ENCODE measurements around the gene RAB34.
"Not testable (repeated sequence)": the region's sequence is repeated elsewhere in the genome, so short reads cannot be mapped to it uniquely, and the experiment has no call there.

RAB34 gene

DNA sequence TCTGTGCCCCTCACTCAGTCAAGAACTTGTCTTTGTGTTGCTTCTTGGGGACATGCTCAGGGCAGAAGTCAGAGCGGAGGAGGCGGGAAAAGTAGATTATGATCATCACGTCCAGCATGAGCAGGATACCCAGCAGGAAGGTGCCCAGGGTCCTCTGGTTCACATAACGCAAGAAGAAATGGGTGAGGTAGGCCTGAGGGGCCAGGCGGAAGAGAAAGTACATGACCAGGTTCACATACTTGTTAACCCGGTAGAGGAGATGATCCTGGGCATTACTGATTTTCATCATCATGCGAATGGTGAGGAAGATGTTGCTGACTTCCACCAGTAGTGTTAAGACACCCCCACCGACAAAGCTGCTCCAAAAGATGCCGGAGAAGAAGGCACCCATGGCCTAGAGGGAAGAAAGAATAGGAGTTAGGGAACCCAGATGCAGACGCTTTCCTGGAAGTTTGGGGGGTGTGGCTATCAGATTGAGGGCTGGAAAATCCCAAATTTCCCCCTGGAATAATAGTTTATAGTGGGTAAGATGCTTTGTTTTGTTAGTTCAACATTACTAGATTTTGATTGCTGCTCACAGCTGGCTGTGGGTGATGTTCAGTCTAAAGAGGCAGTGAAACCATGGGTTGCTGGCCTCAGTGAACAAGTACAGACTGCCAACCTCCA is 7.0 kb upstream of the RAB34 start:
- peak overlapping the region; percentile 80 for H3K4me3 ChIP-seq (ENCODE audit: low read depth, low read length)
- no peaks in the 10 kb centered on the region for H3K9me3 ChIP-seq (ENCODE audit: control insufficient read depth, insufficient read depth, low read length)
- H3K9ac ChIP-seq (ENCODE audit: low read depth, low read length) = peak overlapping the region; percentile 96
- H3K36me3 ChIP-seq (ENCODE audit: control insufficient read depth, insufficient read depth, low read length) = peaks cover 45% of the 10 kb centered on the region
- peak overlapping the region; percentile 99 for H3K27ac ChIP-seq (ENCODE audit: low read depth, low read length)
- peaks cover 27% of the 10 kb centered on the region for H3K4me1 ChIP-seq (ENCODE audit: control insufficient read depth, insufficient read depth, low read length)
- no peaks in the 10 kb centered on the region for H3K27me3 ChIP-seq (ENCODE audit: control insufficient read depth, insufficient read depth, low read length)

DNA sequence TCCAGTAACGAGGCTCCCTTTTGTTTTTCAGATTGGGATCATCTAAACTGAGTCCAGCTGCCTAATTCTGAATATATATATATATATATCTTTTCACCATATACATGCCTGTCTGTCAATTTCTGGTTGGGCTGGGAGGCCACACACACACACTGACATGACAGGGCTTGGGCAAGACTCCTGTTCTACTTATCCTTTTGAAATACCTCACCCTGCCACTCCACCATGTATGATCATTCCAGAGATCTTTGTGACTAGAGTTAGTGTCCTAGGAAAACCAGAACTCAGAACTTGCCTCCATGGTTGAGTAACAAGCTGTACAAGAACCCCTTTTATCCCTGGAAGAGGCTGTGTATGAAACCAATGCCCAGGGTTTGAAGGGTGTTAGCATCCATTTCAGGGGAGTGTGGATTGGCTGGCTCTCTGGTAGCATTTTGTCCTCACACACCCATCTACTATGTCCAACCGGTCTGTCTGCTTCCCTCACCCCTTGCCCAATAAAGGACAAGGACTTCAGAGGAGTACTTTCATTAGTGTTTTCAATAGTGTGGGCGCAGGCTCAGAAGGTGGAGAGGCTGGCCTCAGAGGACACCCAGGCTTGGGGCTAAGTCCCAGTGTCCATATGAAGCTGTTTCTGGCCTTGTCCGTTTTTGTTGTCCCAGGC is 6.3 kb upstream of the RAB34 start:
- H3K36me3 ChIP-seq (ENCODE audit: control insufficient read depth, insufficient read depth, low read length) = peaks cover 45% of the 10 kb centered on the region
- peak overlapping the region; percentile 99 for H3K27ac ChIP-seq (ENCODE audit: low read depth, low read length)
- not testable (repeated sequence) for H3K27me3 ChIP-seq (ENCODE audit: control insufficient read depth, insufficient read depth, low read length); H3K9me3 ChIP-seq (ENCODE audit: control insufficient read depth, insufficient read depth, low read length)
- peaks cover 27% of the 10 kb centered on the region for H3K4me1 ChIP-seq (ENCODE audit: control insufficient read depth, insufficient read depth, low read length)
- peak overlapping the region; percentile 80; the same call in 1 of the 2 replicates for H3K4me3 ChIP-seq (ENCODE audit: low read depth, low read length)
- H3K9ac ChIP-seq (ENCODE audit: low read depth, low read length) = 0 out of 2 replicates have a peak overlapping the region, but pooled peaks have one; percentile 96

DNA sequence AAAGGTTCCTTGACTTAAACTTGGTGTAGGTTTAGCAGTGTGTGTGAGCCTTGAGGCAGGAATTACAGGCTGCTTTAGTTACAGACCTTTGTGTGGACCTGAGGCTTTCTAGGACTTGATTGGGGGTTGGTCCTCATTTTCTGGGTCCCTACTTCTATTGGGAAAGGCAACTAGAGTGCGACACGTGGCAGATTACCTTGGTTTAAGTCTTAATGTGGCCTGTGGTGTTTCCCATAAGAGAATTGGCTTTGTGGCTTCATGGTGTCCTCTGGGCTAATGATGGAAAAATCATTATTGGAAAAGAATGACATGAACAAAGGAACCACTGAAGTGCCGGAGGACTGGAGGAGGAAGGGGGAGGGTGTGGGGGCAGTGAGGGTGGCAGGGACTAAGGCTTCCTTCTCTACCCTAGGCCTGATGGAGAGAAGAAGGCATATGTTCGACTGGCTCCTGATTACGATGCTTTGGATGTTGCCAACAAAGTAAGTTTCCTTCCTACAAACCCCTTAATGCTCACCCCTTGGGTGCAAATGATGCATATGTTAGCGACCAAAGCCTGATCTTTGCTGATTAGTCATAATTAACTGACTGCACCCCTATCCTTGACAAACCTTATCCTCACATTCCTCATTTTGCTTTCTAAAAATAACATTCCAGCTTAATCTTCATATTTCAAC is 5.6 kb upstream of the RAB34 start:
- Histone ChIP-seq H3K9me3 (ENCODE audit: control insufficient read depth, insufficient read depth, low read length) (no peaks in the 10 kb centered on the region), H3K9ac (ENCODE audit: low read depth, low read length) (no peak overlapping the region), H3K27ac (ENCODE audit: low read depth, low read length) (peak overlapping the region; percentile 4), H3K36me3 (ENCODE audit: control insufficient read depth, insufficient read depth, low read length) (peaks cover 45% of the 10 kb centered on the region), H3K27me3 (ENCODE audit: control insufficient read depth, insufficient read depth, low read length) (no peaks in the 10 kb centered on the region), H3K4me3 (ENCODE audit: low read depth, low read length) (peak overlapping the region; percentile 22; the same call in 1 of the 2 replicates), H3K4me1 (ENCODE audit: control insufficient read depth, insufficient read depth, low read length) (peaks cover 31% of the 10 kb centered on the region)

DNA sequence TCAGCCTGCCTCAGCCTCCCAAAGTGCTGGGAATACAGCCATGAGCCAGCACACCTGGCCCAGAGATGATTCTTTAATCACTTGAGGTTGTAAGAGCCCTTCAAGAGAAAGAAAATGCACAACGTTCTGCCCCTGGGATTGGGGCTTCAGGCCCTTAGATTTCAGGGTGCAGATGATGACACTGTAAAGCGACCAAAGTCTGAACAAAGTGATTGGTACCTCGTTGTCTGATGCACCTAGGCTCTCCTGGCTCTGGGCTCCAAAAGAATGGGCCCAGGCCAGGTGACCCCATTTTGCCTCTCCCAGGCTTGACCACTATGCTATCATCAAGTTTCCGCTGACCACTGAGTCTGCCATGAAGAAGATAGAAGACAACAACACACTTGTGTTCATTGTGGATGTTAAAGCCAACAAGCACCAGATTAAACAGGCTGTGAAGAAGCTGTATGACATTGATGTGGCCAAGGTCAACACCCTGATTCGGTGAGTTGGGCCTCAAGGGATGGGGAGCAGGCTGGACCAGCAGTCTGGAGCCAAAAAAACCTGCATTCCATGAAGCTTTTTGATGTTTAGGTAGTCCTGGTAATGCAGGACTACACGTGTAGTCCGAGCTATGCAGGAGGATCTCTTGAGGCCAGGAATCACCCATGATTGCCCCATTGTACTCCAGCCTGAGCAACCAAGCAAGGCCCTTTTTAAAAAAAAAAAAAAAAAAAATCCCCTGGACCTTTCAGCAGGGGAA is 4.9 kb upstream of the RAB34 start:
- Histone ChIP-seq H3K27me3 (ENCODE audit: control insufficient read depth, insufficient read depth, low read length) (no peaks in the 10 kb centered on the region), H3K9me3 (ENCODE audit: control insufficient read depth, insufficient read depth, low read length) (no peaks in the 10 kb centered on the region), H3K36me3 (ENCODE audit: control insufficient read depth, insufficient read depth, low read length) (peaks cover 45% of the 10 kb centered on the region), H3K4me1 (ENCODE audit: control insufficient read depth, insufficient read depth, low read length) (peaks cover 31% of the 10 kb centered on the region), H3K9ac (ENCODE audit: low read depth, low read length) (no peak overlapping the region), H3K4me3 (ENCODE audit: low read depth, low read length) (peak overlapping the region; percentile 22), H3K27ac (ENCODE audit: low read depth, low read length) (peak overlapping the region; percentile 46)

DNA sequence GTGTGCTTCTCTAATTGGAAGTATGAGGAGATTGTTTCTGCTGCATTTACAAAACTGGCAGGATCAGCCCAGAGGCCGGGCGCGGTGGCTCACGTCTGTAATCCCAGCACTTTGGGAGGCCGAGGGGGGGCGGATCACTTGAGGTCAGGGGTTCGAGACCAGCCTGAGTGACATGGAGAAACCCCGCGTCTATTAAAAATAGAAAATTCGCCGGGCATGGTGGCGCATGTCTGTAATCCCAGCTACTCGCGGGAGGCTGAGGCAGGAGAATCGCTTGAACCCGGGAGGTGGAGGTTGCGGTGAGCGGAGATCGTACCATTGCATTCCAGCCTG is 3.3 kb upstream of the RAB34 start:
- not testable (repeated sequence) for H3K27me3 ChIP-seq (ENCODE audit: control insufficient read depth, insufficient read depth, low read length); H3K9me3 ChIP-seq (ENCODE audit: control insufficient read depth, insufficient read depth, low read length)
- peaks cover 48% of the 10 kb centered on the region for H3K36me3 ChIP-seq (ENCODE audit: control insufficient read depth, insufficient read depth, low read length)
- peak overlapping the region; percentile 85 for H3K4me3 ChIP-seq (ENCODE audit: low read depth, low read length)
- peak overlapping the region; percentile 98 for H3K27ac ChIP-seq (ENCODE audit: low read depth, low read length)
- peaks cover 31% of the 10 kb centered on the region for H3K4me1 ChIP-seq (ENCODE audit: control insufficient read depth, insufficient read depth, low read length)
- peak overlapping the region; percentile 94 for H3K9ac ChIP-seq (ENCODE audit: low read depth, low read length)

DNA sequence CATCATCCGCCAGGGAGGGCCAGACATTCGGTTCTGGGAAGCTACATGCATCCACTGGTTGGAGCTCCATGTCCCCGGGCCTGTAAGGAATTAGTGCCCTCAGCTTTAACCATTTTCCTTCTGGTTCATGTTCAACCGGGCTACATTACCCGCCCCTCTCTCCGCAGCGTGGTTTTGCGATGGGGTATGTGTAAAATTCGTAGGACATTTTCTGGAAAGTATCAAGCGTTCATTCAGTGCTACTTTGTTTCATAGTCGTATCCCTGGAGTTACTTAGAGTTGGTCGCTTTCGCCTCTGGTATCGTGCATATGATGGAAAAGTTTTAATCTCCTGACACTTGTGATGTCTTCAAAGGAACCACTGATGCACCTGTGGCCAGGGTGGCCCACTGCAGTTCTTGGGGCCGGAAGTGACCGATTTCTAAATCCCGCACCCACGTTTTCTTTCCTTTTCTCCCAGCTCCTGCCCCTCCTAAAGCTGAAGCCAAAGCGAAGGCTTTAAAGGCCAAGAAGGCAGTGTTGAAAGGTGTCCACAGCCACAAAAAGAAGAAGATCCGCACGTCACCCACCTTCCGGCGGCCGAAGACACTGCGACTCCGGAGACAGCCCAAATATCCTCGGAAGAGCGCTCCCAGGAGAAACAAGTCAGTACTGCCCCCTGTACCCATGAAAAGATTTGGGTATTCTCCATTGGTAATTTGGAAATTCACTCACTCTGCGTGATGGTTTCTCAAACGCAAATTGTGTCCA is 2.8 kb upstream of the RAB34 start:
- H3K9ac ChIP-seq (ENCODE audit: low read depth, low read length) = peak overlapping the region; percentile 94
- H3K9me3 ChIP-seq (ENCODE audit: control insufficient read depth, insufficient read depth, low read length) = no peaks in the 10 kb centered on the region
- H3K27me3 ChIP-seq (ENCODE audit: control insufficient read depth, insufficient read depth, low read length) = no peaks in the 10 kb centered on the region
- peaks cover 31% of the 10 kb centered on the region for H3K4me1 ChIP-seq (ENCODE audit: control insufficient read depth, insufficient read depth, low read length)
- peak overlapping the region; percentile 98 for H3K27ac ChIP-seq (ENCODE audit: low read depth, low read length)
- H3K36me3 ChIP-seq (ENCODE audit: control insufficient read depth, insufficient read depth, low read length) = peaks cover 53% of the 10 kb centered on the region
- peak overlapping the region; percentile 85 for H3K4me3 ChIP-seq (ENCODE audit: low read depth, low read length)

DNA sequence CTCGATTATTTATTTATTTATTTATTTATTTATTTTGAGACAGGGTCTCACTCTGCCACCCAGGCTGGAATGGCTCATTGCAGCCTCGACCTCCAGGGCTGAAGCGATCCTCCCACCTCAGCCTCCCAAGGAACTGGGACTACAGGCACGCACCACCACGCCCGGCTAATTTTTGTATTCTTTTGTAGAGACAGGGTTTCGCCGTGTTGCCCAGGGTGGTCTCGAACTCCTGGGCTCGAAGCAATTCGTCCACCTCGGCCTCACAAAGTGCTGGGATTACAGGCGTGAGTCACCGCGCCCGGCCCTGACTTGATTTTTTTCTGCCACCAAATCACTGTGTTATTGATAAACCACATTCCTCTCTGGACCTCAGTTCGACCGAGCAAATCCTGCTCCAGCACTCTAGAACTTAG is 1.4 kb upstream of the RAB34 start:
- no peaks in the 10 kb centered on the region for H3K27me3 ChIP-seq (ENCODE audit: control insufficient read depth, insufficient read depth, low read length)
- peaks cover 21% of the 10 kb centered on the region for H3K4me1 ChIP-seq (ENCODE audit: control insufficient read depth, insufficient read depth, low read length)
- H3K36me3 ChIP-seq (ENCODE audit: control insufficient read depth, insufficient read depth, low read length) = peaks cover 56% of the 10 kb centered on the region
- H3K9ac ChIP-seq (ENCODE audit: low read depth, low read length) = peak overlapping the region; percentile 73
- peak overlapping the region; percentile 85 for H3K4me3 ChIP-seq (ENCODE audit: low read depth, low read length)
- H3K9me3 ChIP-seq (ENCODE audit: control insufficient read depth, insufficient read depth, low read length) = no peaks in the 10 kb centered on the region
- H3K27ac ChIP-seq (ENCODE audit: low read depth, low read length) = peak overlapping the region; percentile 98

DNA sequence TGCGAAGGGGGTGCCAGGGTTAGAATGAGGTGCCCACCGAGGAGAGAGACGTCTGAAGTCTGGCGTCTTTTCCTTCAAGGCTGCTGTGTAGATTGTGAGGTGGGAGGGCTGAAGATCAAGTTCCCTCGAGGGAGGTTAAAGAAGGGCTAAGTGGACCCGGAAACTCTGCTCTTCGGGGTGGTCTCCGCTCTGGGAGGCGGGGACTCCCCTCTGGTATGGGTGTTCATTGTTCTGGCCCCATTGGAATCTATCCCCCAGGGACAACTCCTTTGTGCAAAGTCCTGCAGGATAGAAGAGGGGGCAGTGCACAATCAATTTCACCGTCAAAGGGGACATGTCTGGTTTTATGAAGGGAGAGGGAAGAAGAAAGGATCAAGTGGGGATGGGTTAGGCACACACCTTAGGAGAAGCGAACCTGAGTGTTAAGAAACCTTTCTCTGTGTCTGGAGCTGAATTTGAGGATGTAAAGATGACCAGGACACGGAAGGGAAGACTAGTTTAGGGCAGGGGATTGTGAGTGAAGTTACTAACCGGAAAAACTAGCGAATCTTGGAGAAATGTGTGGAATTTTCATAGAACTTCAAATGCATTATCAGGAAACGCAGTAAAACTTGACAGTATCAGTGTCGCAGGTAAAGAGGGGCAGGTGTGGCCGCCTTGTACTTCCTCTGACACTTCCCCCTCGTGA is 809 bp upstream of the RAB34 start:
- H3K4me1 ChIP-seq (ENCODE audit: control insufficient read depth, insufficient read depth, low read length) = peaks cover 19% of the 10 kb centered on the region
- no peaks in the 10 kb centered on the region for H3K27me3 ChIP-seq (ENCODE audit: control insufficient read depth, insufficient read depth, low read length)
- H3K36me3 ChIP-seq (ENCODE audit: control insufficient read depth, insufficient read depth, low read length) = peaks cover 55% of the 10 kb centered on the region
- peak overlapping the region; percentile 85 for H3K4me3 ChIP-seq (ENCODE audit: low read depth, low read length)
- H3K27ac ChIP-seq (ENCODE audit: low read depth, low read length) = peak overlapping the region; percentile 98
- peak overlapping the region; percentile 67 for H3K9ac ChIP-seq (ENCODE audit: low read depth, low read length)
- H3K9me3 ChIP-seq (ENCODE audit: control insufficient read depth, insufficient read depth, low read length) = no peaks in the 10 kb centered on the region

DNA sequence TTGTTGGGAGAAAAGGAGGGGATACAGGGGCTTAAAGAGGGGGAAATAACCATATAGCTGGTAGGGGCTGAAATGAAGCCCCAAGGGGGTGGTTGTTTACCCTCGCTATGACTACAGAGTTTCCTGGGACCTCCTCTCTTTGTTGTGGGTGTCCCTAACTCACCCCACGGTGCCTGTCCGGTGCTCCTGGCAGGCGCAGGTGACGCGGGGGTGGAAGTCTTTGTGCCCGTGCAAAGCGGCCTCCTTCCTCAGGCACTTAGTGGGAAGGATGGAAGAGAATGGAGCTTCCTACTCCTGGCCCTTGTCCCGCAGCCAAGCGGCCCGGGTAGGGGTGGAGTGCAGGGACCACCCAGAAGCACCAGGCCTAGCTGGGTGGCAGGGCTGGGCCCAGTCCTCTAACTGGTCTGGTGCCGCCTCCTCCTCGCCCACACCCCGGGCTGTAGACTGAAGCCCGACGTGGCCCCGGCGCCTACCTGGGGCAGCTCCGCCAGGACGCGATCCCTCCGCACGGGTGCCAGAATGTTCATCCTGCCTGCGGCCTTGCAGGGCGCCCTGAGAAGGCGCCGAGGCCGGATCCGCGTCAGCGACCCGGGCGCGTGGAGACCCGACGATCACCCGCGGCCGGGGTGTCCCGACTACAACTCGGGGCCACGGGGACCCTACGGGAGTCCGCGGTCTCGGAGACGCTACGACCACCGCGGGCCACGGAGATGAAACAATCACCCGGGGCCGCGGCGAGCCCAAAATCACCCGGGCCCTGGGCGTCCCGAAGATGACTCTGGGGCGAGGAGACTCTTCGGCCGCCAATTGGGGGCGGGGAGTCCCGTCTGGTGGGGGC is 709 bp downstream of the RAB34 start:
- H3K4me1 ChIP-seq (ENCODE audit: control insufficient read depth, insufficient read depth, low read length) = peaks cover 17% of the 10 kb centered on the region
- peak overlapping the region; percentile 86 for H3K9ac ChIP-seq (ENCODE audit: low read depth, low read length)
- H3K4me3 ChIP-seq (ENCODE audit: low read depth, low read length) = peak overlapping the region; percentile 85
- no peaks in the 10 kb centered on the region for H3K9me3 ChIP-seq (ENCODE audit: control insufficient read depth, insufficient read depth, low read length)
- H3K36me3 ChIP-seq (ENCODE audit: control insufficient read depth, insufficient read depth, low read length) = peaks cover 45% of the 10 kb centered on the region
- H3K27me3 ChIP-seq (ENCODE audit: control insufficient read depth, insufficient read depth, low read length) = no peaks in the 10 kb centered on the region
- H3K27ac ChIP-seq (ENCODE audit: low read depth, low read length) = peak overlapping the region; percentile 98
